Cardiac muscle cell (in vitro differentiated cells and primary cell): ENCODE results near the gene CBFA2T3. TPM values are rescaled to one million over a fixed set of nuclear protein-coding genes. Genes with fewer than 3 reads are reported as not detected.

Experiments used
- DNase-seq, 2 donors: peaks; one replicate each; pipeline versions ENCODE4 v3.0.0 to v3.0.0-alpha.2; 2010 to 2017; ENCODE audit warnings: low read depth in 1 of 2, low spot score in 1 of 2
- H3K27ac ChIP-seq: fragments of 200-600 bp; sonication (generic); 2 replicates; pipeline ENCODE4 v1.5.1; 2016
- H3K27me3 ChIP-seq: fragments of 200-600 bp; sonication (generic); 2 replicates; pipeline ENCODE4 v1.6.0; 2016; ENCODE audit warnings: control low read depth
- H3K36me3 ChIP-seq: fragments of 200-600 bp; sonication (generic); 2 replicates; pipeline ENCODE4 v1.5.1; 2016; ENCODE audit warnings: control low read depth
- H3K4me1 ChIP-seq: fragments of 200-600 bp; sonication (generic); 2 replicates; pipeline ENCODE4 v1.8.1; 2017; ENCODE audit warnings: low read depth, mild to moderate bottlenecking, mixed run types
- H3K4me3 ChIP-seq: fragments of 200-600 bp; sonication (generic); 2 replicates; pipeline ENCODE4 v1.5.1; 2016; ENCODE audit warnings: mild to moderate bottlenecking
- H3K9me3 ChIP-seq: fragments of 200-600 bp; sonication (generic); 2 replicates; pipeline ENCODE4 v1.5.1; 2017; ENCODE audit warnings: low read depth, mild to moderate bottlenecking, control low read depth
- polyA plus RNA-seq: library from polyadenylated mRNA; unstranded; fragments of >200 nt; fragmentation: Nextera tagmentation; extraction: Ambion mirVana; gene quantifications from 2 replicates; pipeline ENCODE4 v1.2.1, GENCODE V29; 2016
- total RNA-seq: library from RNA; depleted of rRNA; stranded (reverse); fragments of >200 nt; gene quantifications from 2 replicates; pipeline ENCODE4 v1.2.3, GENCODE V29; 2016
- TF ChIP-seq, protein P1 (sequence below): IDR thresholded peaks from 2 replicates; pipeline ENCODE4 v1.5.1; 2012; ENCODE audit warnings: low read depth, mild to moderate bottlenecking, low read length

CBFA2T3 gene
- total and polyA plus RNA-seq, 2 experiments from 2014 or later, result 0.69 to 1.5 TPM

- Histone ChIP-seq H3K36me3 (no peaks in the 10 kb centered on the region), H3K9me3 (no peaks in the 10 kb centered on the region), H3K4me1 (no peaks in the 10 kb centered on the region), H3K4me3 (no peak overlapping the region), H3K27ac (no peak overlapping the region), H3K27me3 (no peaks in the 10 kb centered on the region)
- TF ChIP-seq, protein P1, sequence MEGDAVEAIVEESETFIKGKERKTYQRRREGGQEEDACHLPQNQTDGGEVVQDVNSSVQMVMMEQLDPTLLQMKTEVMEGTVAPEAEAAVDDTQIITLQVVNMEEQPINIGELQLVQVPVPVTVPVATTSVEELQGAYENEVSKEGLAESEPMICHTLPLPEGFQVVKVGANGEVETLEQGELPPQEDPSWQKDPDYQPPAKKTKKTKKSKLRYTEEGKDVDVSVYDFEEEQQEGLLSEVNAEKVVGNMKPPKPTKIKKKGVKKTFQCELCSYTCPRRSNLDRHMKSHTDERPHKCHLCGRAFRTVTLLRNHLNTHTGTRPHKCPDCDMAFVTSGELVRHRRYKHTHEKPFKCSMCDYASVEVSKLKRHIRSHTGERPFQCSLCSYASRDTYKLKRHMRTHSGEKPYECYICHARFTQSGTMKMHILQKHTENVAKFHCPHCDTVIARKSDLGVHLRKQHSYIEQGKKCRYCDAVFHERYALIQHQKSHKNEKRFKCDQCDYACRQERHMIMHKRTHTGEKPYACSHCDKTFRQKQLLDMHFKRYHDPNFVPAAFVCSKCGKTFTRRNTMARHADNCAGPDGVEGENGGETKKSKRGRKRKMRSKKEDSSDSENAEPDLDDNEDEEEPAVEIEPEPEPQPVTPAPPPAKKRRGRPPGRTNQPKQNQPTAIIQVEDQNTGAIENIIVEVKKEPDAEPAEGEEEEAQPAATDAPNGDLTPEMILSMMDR, result no peak
- no peak for DNase-seq
Measured at GRCh38 chr16:88842308-88842756, 134.7 kb downstream of the CBFA2T3 start.

- Histone ChIP-seq H3K9me3 (no peaks in the 10 kb centered on the region), H3K4me3 (no peak overlapping the region), H3K36me3 (no peaks in the 10 kb centered on the region), H3K27me3 (no peaks in the 10 kb centered on the region), H3K27ac (no peak overlapping the region), H3K4me1 (no peaks in the 10 kb centered on the region)
- TF ChIP-seq, protein P1, result no peak
- DNase-seq, result no peak
Measured at GRCh38 chr16:88841521-88842307, 135.3 kb downstream of the CBFA2T3 start.

DNA sequence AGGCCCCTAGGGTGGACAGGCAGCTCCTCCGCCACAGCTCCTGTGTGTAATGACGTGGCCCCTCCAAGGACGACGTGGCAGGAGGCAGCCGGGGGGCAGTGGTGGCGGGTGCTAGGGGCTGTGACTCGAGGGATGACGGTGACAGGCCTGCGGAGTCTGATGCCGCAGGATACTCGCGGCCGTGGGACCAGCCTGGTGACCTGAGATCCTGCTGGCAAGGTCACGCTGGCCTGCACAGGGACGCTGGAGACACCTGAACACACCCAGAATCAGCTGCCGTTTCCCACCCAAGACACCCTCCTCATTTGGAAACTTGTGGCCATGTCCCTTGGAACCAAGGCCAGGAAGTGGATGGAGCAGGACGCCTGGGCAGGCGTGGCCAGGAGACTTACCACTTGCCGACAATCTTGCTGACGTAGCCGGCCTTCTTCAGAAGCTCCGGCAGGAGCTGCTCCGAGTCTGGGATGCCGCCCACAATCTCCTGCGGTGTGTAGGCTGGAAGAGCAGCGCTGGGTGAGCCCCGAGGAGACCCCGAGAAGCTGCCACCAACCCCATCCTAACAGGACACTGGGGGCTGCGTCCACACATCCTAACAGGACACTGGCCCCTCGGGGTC lies 136.3 kb downstream of the CBFA2T3 start:
- TF ChIP-seq, protein P1, result no peak
- DNase-seq, result no peak
- no peaks in the 10 kb centered on the region for H3K27me3 ChIP-seq
- no peaks in the 10 kb centered on the region for H3K9me3 ChIP-seq
- H3K4me1 ChIP-seq, result no peaks in the 10 kb centered on the region
- H3K27ac ChIP-seq, result no peak overlapping the region
- no peaks in the 10 kb centered on the region for H3K36me3 ChIP-seq
- H3K4me3 ChIP-seq, result no peak overlapping the region

DNA sequence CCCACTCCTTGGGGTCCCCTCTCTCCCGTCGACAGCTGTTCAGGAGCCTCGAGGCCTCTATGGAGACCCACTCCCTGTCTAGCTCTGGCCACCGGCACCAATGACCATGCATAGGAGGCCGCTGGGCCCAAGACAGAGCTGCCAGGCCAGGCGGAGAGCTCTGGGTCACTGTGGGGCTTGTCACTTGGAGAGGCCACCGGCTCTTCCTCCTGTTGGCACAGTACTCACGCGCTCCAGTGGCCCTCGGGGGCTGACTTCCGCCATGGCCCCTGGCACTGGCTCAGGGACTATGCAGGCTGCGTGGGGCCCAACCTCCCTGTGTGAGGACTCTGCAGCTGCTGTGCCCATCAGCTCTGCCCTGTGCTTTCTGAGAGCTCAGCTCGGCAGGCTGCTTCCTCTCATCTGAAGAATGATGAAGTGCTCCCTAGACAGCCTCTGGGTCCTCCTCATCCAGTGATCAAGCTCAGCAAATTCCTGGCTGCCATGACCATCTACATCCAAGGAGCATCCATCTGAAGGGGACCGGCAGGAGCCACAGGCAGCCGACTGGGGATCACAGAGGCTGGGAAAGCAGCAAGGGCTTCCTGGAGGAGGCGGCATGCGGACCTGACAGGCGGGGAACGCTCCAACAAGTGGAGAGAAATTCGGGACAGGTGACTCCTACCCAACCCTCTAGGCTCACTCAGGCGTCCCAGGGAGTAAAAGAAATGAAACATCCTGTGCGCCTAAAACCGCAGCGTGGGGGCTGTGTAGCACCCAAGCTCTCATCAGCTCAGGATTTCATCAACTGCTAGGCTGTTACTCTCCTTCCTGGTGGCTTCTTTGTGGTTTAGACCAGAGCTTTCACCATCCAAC lies 137.0 kb downstream of the CBFA2T3 start:
- Histone ChIP-seq H3K9me3 (no peaks in the 10 kb centered on the region), H3K4me1 (no peaks in the 10 kb centered on the region), H3K27ac (no peak overlapping the region), H3K4me3 (no peak overlapping the region), H3K36me3 (peaks cover 2% of the 10 kb centered on the region), H3K27me3 (no peaks in the 10 kb centered on the region)
- DNase-seq, result no peak
- TF ChIP-seq, protein P1, result no peak

DNA sequence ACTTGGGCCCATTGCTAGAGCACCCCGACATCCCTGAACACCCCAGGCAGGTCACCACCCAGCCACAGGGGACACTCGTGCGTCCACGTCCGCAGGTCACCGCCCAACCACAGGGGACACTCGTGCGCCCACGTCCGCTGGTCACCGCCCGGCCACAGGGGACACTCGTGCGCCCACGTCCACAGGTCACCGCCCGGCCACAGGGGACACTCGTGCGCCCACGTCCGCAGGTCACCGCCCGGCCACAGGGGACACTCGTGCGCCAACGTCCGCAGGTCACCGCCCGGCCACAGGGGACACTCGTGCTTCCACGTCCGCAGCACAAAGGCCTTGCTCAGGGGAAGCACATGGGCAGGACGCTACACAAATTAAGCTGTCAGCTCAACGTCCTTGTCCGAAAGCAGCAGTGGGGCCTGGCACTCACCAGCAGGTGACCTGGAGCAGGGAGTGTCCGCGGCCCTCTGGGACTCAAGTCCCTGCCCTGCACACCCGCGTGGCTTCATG lies 137.9 kb downstream of the CBFA2T3 start:
- Histone ChIP-seq H3K27me3 (no peaks in the 10 kb centered on the region), H3K9me3 (no peaks in the 10 kb centered on the region), H3K27ac (no peak overlapping the region), H3K4me1 (no peaks in the 10 kb centered on the region), H3K4me3 (no peak overlapping the region), H3K36me3 (peaks cover 2% of the 10 kb centered on the region)
- TF ChIP-seq, protein P1, result no peak
- no peak for DNase-seq
